Hepatic stellate cell (primary cell): Measurements from ENCODE around the gene TSC22D1.

ENCODE experiments used
- DNase-seq: peaks from one replicate; pipeline ENCODE4 v3.0.0; 2011; ENCODE audit warnings: low spot score

Gene TSC22D1

DNA sequence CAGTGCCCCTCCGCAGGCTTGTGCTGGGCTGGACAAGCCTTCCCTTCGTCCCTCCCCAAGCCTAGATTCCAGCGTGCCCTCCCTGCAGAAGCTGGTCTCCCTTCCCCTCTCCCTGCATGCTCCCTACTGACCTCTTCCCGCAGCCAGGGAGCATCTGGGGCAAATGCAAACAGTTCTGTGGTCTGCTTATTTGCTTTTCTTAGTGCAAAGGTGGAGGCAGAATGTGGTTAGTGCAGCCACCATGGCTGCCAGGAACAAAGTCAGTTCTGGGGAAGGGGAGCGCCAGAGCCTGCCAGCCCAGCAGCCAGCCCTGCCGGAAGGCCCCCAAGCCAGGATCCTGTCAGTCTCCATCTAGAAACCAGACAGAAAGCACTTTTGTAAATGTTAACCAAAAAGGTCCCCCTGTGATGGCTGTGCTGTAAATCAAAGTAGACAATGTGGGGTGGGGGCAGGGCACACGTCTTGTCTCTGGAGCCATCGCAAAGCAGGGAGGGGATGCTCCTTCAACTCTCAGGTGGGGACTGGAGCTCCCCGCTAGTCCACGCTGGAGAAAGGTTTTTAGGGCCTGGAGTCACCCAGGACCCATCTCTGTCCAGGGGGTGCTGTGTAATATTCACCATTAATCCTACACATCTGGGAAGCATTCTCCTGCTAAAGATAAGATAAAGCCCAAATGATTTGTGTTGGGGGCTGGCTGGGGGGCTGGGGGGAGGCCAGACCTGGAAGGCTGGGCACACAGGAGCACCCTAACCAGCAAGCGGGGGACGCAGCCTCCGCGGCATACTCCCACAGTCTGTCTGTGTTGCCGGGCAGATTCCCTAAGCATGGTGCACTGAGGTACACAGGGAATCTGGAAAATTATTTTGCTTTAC lies 171.6 kb downstream of the TSC22D1 start:
- no peak for DNase-seq

DNA sequence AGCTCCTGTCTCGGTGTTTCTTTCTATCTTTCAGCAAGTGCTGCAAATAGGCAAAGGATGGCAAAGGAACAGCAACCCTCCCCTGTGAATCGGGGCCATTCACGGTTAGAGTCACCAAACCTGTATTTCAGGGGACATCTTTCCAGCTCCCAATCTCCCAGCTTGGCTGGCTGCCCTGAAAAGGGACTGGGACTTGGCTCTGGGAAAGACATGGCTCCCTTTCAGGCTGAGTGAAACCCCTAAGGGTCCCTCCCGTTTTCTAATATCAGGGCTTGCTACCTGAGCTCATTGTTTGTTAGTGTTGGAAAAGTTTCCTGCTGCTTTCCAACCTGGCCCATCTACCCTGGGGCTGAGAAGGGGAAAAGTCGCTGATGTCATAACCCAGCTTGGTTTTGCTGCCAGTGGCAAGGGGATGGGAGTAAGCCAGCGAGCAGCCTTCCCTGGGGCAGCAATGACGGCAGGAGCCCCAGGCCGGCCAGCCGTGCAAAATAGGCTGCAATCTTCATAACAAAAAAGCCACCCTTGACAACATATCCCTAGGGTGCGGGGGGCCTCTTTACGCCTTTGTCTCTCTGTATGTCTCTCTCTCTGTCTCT lies 172.6 kb downstream of the TSC22D1 start:
- DNase-seq = no peak

DNA sequence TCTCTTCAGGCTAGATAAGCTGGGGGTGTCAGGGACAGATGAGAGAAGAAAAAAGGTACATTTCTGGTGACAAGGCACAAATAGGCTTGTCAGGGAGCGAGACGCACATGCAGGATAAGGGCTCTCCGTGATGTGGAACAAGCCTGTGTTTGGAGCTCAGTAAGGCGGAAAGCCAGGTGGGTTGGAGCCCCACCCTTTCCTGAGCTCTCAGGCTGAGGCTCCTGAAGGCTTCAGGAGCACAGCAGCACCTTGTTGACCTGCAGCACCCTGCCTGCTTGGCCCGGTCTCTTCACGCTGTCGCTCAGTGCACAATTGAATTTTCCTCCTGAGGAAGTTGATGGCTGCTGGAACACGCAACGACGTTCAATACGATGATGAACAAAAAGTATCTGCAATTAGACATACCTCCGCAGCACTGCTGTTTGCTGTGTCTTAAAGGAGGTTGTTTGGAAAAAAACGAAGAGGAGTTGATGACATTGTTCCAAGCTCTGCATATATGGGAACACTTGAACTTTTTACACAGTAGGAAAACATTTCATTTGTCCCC lies 173.2 kb downstream of the TSC22D1 start:
- DNase-seq = no peak

DNA sequence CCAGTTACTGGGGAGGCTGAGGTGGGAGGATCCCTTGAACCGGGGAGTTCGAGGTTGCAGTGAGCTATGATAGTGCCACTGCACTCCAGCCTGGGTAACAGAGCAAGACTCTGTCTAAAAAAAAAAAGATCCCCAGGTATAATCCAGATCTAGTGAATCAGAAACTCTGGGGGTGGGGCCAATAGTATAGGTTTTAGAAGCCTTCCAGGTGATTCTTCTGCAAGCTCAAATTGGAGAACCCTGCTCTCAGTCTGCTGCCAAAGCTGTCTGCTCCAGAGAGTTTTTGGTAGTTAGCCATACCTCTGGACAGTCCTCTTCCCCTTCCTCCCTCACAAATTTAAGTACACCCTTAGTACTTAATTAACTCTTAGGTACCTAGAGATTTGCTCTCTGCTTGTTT lies 174.6 kb downstream of the TSC22D1 start:
- DNase-seq = no peak

DNA sequence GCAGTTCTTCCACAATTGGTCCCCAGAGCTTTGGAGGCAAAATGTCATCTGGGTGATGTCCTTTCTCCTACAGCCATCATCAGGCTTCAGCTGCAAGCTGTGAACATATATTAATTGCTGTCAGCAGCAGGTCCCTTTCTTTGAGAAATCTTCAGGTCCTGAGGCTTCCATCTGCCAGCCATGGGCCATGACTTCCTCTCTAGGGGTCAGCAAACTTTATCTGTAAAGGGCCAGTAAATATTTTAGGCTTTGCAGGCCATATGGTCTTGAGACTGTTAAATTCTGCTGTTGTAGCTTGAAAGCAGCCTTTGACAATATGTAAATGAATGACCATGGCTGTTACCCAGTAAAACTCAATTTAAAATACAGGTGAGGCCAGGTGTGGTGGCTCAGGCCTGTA lies 175.4 kb downstream of the TSC22D1 start:
- DNase-seq = no peak

DNA sequence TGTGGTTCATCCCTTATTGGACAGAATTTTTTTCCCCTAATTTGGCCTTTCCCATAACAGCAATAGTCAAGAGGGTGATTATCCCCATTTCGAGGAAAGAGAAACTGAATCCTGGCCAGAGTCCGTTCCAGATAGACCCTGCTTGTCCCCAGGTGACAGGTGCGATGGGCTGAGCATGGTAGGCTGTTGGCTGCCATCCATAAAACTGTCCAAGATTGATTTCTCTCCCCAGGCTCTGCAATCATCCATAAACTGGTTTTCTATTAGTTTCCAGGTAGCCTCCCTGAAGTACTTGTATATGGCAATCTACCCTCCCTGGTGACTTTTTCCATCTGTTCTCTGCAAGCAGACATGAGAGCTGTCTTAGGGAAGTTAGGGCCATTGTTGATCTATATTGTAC lies 177.1 kb downstream of the TSC22D1 start:
- DNase-seq = no peak

DNA sequence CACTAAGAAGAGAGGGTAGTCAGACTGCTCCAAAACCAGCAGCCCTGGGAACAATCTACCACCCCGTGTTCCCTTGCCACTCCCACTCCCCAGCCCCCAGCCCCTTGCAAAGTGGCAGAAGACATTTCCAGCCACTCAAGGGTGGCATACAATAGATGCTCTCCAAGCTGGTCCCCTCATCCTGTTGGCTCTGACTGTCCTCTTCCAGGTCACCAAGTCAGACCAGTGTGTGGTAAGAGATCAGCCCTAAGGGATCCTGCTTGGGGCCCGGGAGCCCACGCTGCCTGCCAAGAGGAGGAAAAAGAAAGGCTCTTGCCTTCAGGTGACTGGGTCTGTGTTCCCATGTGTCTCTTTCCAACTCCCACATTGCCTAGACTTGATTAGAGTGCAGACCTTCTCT lies 177.5 kb downstream of the TSC22D1 start:
- no peak for DNase-seq

DNA sequence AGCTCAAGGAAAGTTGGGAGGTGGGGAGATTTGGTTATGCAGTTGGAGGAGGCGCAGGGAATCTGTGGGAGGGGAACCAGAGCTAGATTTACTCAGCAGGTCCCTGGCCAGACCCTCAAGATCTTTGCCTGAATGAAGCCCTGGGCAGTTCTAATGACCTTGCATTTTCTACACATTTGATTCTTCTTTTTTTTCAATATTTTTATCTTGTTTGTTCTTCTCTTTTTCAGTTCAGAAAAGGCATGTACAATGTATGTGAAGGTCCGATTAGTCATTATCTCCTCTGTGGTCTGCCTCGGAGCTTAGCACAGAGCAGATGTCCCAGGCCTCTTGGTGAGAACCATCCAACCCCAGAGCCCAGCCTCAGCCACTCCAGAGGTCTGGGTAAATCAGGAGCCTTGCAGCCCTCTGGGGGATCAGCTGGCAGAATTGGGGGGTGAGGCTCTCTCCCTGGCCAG lies 178.3 kb downstream of the TSC22D1 start:
- no peak for DNase-seq

DNA sequence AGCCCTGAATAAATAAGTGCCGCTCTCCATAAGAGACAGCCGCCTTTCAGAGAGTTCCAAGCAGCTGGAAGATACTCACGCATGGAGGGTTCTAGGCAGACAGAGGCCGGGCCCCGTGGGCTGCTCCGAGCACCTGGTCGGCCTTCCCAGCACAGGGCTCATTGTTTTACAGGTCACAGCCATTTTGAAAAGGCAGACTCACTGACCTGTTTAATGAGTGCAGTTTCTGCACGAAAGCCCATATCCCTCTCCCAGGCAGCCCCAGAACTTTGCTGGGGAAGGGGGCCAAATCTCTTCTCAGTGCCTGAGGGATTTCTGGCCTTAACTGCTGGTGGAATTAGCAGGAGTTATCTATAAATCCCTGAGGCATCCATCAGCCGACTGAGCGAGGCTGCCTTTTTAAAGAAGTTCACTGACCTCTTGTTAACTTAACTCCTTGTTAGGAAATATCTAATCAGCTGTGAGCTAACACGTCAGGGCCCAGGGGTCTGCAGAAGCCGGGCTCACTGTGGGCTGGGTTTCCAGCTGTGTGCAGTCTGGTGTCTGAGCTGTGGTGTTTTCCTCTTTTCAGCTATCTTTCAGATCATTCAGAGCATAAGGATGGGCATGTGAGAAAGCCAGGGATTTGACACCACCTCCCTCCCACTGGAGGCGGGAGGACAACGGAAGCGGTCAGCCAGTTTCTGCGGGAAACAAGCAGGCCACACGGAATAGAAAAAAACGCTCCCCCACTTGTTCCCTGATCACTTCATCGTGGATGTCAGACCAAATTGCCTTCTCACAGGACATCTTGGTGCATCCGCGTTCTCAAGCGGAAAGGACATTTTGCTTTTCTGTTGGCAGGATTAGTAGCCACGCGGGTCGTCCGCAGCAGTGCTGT lies 179.2 kb downstream of the TSC22D1 start:
- DNase-seq = peak; percentile 75

DNA sequence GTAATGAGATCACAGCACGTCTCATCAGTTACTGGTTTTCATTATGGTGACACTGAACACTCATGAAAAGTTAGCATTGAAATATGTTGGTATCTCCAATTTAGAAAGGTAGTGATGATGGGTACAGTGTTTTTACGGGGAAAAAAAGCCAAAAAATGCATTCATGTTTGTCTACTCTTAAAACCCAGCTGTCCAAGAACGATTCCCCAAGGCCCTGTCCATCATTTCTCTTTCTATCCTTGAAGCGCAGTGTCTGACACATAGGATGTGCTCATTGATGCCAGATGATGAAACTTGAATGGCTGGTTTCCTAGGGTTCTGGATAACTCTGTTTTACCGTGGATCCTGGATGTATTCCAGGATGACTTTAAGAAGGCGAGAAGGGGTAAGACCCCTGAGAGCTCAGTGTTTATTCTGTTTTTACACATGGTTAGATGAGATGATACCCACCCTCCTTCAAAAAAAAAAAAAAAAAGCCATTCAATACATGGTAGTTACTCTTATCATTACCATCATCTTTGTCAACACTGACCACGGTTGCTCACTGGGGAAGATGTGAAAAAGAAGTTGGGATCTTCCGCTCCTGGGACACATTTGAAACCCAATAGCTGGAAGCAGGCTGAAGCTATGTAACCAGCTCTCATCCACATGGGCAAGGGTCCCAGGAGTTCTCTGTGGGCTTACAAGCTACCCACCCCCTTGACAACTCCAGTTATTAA lies 180.0 kb downstream of the TSC22D1 start:
- DNase-seq = no peak

DNA sequence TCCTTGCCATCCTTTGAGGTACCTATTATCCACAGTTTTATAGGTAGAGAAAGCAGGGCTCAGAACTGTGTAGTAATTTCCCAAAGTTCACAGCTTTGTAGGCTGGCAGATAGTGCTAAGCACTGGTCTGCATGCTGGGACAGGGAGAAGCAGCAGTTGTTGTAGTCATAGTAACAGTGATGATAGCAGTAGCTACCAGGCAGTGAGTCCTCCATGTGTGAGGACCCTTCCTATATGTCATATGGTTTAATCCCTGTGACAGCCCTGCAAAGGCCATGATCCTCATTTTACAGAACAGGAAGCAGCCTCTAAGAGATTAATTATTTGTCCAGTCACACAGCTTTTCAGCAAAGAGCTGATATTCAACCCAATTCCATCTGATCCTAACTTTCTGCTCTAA lies 181.5 kb downstream of the TSC22D1 start:
- DNase-seq = no peak

DNA sequence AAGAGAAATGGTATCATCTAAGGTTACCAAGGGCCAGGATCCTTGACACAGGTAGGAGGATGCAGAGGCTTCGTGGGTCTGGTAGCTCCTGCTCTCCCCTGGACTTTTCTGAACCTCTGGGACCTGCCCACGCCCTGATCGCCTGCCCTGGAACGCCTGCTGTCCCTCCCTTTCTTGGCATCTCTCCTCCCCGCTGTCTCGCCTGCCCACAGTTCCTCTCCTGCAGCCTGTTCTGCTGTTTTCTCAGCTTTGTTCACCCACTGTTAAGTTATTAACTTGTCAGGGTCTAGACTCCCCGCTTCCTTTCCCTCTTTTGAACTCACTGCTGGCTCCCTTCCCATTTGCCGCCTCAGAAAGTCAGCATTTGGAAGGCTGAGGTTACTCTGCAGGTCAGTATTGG lies 182.7 kb downstream of the TSC22D1 start:
- DNase-seq = no peak

DNA sequence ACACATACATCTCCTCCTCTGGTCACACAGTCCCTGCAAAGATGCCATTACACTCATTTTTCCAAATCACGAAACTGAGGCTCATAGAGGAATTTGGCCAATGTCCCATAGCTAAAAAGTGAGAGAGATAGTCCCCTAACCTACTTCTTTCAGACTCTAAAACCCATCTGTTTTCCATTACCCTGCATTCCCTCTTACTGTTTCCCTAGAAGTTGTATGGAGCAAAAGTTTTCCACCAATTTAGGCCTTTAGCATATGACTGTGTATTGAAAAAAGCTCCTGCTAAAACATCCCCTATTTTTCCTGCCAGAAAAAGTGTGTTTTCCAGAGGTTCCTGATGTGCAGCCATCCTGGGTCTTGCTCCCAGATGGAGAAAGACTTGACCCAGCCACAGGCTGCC lies 186.3 kb downstream of the TSC22D1 start:
- DNase-seq = no peak

DNA sequence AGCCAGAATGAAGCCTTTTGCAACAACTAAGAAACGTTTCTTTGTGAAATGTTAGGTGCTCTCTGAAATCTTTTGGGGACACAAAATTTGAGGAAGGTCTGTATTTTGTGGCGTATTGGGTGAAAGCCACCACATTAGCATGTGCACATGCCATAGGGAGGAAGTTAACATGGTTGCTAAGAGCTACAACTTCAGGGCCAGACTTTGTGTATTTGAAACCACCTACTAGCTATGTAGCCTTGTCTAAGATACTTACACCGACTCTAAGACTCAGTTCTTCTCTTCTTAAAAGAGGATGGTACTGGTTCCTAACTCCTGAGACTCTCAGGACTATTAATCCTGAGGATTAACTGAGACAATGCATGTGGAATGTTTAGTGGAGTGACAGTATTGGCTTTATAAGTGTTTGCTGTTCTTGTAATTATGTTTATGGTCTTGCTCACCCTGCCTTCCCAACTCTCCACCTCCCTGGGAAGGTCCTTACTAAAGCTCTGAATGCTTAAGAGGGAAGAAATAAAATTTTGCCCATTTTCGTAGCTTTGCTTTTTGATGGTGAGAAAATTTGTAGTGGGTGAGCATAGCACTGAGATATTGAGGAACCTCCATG lies 187.0 kb downstream of the TSC22D1 start:
- DNase-seq = no peak

DNA sequence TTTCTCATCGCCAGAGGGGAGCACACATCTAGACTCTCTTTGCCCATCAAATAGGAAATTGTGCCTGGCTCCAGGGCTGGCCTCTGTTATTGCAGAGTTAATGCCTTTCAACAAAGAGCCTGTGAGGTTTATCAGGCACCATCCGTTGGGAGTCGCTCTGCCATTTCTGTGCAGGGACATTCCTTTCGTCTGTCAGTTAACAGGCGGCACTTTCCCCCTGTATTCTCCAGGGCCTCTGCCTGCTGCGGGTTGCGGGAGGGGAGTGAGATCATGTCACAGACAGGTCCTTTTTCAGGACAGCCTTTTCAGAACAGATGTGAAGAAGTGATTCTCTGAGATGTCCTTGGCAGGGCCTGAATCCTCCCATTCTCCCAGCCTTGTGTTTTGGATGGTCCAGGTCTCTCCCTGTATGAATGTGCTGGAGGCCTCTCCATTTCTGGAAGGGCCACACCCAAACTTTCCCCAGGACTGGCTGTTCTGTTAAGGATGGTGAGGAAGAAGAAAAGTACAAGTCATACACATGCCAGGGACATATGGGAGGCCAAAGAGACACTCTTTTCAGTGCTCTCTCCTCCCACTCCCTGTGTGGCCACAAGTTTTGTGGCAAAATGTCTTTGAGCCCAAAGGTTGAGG lies 187.6 kb downstream of the TSC22D1 start:
- DNase-seq = no peak

DNA sequence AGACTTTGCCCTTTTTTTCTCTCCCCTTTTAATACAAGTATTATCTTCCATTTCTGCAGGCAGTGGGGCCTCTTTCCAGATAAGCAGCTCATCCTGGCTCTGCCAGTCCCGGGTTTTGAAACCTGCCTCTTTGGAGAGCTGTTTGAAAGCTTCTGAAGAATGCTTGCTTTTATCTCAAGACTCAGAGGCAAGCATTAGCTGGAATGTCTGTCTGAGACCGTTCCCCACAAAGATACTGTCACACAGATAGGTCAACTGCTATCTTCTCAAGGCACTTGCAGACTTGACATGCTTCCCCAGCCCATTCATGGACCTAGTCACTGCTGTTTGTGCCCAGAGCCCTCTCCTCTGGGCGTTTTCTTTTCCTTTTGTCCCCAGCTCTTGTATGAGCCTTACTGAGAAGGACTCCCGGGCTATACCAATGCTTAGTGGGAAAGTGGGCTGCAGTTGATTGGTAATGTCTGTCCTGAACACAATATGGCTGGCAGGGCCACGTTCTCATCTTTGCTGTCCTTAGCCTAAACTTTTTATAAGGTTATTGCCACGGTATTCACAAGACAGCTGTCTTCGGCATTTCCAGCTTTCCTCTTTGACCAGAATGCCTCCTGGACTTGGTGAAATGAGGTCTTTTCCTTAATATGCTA lies 189.1 kb downstream of the TSC22D1 start:
- no peak for DNase-seq

DNA sequence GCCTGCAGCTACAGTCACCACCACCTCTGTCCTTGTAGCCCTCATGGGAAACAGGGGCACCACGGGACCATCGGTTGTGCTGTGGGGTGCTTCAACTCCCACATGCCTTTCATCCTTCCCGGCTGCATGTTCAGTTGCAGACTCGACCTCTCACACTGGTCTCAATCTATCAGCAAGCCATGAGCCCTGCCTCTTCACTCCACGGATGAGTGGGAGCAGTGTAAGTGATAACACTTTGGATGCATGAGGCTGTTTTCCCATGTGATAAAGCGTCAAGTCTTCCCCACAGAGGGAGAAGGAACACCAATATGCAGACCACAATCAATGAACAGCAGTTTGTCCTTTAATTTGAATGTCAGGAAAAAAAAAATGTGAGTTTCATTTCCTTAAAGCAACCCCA lies 190.3 kb downstream of the TSC22D1 start:
- DNase-seq = no peak

DNA sequence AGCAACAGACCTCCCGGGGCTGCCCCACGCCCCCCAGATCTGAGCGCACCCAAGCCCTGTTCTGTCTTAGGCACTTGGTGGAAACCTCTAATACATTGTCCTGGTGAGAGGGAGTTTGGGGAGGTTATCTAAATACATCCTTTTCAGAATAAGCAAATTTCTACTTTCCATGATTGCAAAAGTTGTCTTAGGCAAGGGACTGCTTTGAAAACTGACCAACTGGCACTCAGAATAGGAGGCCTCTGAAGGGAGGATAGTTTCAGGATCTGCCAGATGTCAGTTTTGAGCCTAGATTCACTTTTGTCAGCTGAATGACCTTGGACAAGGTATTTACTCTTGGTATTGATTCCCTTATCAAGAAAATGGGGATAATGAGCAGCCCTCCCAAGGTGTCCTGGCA lies 190.7 kb downstream of the TSC22D1 start:
- DNase-seq = no peak

DNA sequence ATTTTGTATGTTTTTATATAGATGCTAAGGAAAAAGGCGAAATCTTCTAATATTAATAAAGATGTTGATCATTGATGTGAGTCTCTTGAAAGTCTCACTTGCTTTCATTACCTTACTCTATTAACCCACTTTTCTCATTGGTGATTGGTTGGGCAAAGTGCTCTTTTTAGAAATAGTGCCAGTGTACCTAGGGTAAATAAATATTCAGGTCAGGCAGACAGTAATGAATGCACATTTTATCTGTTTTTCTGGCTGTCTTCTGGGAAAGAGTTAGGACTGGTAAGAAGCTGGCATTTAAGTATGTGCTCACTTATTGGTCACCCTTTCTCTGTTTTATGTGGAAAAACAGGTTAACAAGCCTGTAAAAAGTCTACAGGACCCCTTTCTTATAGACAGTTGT lies 191.4 kb downstream of the TSC22D1 start:
- DNase-seq = no peak

DNA sequence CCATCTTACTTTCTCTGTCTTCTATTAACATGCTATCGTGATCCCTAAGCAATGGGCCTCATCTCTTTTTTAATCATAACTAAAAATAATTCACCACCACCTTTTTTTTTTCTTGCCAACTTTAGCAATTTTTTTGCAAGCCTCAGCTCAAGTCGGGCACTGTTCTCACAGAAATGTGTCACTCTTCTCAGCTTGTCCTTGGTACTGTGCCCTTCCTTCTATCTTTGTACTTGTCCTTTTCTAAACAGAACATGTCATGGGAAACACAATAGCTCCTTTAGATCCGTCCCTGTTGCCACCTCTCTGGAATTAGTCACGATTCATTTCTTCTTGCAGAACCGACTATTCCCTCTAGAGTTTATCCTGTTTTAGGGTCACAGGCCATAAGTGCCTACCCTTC lies 192.2 kb downstream of the TSC22D1 start:
- no peak for DNase-seq
